Renal cortex interstitium (tissue), 11 donors: ENCODE data around the gene TAS2R1. TPM values are rescaled to one million over a fixed set of nuclear protein-coding genes. Genes with fewer than 3 reads are reported as not detected.
"Not testable (repeated sequence)": the region's sequence is repeated elsewhere in the genome, so short reads cannot be mapped to it uniquely, and the experiment has no call there.

Experiments used
- DNase-seq, 11 donors: peaks; one replicate each; pipeline ENCODE4 v3.0.0-alpha.2; 2013; ENCODE audit warnings: low read depth in 9 of 11, low spot score in 4 of 11; ENCODE audit errors: extremely low read depth in 1 of 11
- polyA plus RNA-seq, 3 donors: library from polyadenylated mRNA; unstranded; fragments of 120-200 nt; gene quantifications; one replicate each; pipeline ENCODE4 v1.2.1, GENCODE V29; 2013; ENCODE audit not compliant: insufficient read length in 3 of 3

TAS2R1 gene
- polyA plus RNA-seq, 3 donors, result 0.10 to 0.30 TPM; not detected in 1

DNA sequence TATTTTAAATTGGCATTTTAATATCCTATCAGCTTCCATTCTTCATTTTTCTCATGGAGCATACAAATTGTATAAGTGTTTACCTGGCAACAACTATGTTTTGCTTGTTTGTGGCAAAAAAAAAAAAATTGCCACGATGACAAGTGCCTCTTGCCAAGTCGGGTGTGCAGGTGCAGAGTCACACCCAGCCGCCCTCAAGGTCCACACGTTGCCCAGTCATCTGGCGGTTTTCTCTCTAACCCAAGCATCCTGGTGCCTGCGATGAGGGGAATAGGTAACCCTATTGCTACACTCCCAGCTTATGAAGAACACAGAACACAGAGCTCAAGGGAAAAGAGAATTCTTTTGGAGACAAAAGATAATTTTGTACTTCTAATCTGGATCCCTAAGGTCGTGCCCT is 32.8 kb downstream of the TAS2R1 start:
- DNase-seq, result not testable (repeated sequence)

DNA sequence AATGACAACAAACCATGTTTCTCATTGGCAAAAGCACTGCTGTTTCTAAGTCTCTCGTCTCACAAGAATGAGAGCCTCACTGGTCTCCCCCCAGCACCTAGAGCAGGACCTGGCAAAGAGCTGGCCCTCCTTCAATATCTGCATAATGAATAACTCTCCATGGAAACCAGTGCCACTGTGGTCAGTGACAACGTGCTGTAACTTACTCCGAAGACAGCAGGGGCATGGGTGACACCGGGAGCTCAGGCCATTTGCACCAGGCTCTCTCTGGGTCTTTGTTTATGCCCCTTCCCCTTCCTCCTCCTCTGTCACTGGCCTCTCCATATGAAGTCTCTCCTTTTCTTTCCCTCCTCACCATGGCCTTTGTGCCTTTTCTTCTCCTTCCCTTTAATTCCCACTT is 33.3 kb downstream of the TAS2R1 start:
- DNase-seq, result no peak

DNA sequence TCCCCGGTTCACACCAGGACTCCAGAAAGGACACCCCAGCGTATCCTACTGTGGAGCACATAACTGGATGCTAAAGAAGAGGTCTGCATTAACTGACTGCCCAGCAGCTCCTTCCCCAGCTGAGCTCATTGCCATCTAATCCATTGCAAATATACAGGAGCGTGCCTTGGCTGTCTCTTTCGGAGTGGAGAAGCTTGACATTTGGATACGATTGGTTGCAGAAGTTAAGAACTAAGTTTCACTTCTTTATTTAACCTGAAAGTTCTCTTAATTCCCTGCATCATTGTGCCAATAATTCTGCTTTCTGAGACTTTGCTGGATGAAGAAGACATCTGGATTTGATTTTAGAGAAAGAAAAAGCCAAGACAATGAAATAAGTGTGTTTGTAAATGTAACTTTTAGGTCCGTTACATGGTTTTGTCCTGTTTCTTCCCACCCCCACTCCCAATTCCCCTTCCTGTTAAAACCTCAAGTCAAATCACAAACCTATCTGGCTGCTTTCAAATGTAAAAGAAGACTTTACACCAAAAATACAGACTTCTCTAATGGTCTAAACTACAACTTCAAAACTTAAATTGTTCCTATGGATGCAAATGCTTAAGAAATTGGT is 33.9 kb downstream of the TAS2R1 start:
- DNase-seq, result no peak

DNA sequence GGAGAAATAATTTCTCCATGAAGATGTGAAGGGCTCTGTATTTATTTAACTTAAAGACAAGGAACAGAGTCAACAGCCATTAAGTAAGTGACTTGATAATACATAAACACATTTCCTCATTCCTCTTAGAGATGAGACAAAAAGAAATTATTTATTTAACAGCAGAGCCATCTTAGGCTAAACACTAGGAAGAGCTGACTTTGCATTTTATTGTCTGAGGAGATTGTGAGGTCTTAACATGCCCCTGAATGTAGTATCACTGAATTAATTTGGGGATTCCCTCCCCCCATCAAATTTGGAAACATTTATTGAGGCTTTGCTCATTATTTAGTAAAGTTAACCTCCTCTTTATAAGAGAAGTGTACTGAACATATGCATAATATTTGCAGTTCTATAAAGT is 35.2 kb downstream of the TAS2R1 start:
- DNase-seq, result no peak

DNA sequence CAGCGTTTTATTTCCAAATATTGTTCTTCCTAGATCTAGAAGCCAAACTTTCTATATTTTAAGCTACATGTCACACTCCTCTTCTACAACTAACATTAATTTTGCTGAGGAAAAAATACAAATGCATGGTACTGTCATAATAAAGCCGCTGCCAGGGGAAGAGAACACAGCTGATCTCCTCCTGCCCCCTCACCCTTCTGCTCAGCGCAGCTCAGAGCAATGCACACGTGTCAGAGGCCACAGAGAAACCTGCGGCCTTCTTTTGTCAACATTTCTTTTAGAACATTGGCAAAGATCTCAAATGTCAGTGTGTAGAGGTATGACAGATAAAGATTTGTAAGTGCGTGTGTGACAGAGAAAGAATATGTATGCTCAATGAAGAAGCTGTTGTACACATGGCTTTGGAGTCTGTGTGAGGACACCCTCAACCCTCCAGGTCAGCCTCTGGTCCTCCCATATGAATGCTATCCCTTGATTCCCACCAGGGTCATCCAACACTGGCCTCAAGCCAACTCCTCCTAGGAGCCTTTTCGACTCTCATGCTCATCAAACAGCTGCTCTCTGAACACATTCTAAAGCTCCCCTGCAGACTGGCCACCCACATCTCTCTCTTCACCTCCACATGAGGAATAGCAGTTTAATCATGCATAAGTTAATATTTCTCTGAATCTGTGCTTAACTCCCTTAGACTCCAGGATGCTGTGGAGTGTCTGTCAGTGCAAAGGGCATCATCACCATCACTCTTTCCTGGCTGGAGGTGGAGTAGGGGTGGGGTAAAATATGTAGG is 40.9 kb downstream of the TAS2R1 start:
- DNase-seq, result no peak

DNA sequence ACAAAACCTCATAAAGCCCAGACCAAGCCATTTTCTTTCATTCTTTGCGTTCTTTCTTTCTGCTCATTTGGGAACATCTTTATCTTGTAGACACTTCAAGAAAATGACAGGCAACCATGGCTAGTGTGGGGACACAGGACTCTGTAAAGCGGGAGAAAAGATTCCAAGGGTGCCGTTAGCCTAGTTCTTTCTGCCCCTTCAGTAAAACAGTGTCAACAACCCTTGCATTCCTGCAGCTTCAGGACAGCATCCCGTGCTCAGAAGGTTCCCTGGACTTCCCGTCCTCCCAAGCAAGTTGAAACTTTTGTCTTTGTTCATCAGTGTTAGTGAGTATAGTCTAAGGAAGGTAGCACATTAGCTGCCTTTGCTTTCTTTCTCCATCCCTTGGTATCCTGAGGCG is 41.9 kb downstream of the TAS2R1 start:
- DNase-seq, result no peak

DNA sequence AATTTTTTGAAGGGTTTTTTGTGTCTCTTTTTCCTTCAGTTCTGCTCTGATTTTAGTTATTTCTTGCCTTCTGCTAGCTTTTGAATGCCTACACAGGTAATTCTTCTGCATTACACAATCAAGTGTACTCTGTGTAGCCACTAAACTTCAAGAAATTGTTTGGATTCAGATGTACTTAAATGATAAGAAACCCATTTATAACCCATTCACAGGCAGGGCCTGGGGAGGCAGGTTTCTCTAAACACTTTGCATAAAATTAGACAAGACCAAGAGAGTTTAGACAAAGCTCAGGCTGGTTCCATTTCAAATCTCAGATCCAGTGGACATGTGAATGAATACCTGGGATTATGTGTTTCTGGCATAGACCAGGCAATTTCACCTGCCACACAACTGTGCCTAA is 43.0 kb downstream of the TAS2R1 start:
- no peak for DNase-seq

DNA sequence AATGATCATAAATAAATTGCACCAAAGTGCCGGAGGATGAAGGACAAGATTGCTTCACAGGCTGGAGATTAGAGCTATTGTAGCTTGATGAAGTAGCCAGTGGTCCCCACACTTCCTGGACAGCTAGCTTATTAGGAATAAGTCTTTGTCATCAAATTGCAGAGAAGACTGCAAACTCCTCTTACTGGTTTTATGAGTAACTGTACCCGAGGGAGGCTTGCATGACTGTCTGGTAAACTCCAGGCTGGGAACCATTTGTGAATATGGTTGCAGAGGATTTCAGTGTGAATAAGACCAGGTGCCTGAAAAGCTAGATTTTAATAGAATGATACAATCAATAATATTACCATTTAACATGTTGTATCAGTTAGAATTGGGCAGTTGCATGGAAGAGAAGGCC is 47.7 kb downstream of the TAS2R1 start:
- no peak for DNase-seq

Other genes starting within 250 kb of the TAS2R1 start
- gene SEMA5A, start 84.3 kb downstream of the TAS2R1 start, polyA plus RNA-seq, result 10 to 100 TPM; 37.3 to 47.1 (median 44.4) TPM